ENCODE results near the gene PRUNE2.

PRUNE2 gene

GRCh38 chr9:76658510-76659231, 247.2 kb downstream of the PRUNE2 start:
- no peak overlapping the region for H3K4me3 ChIP-seq (ENCODE audit: low read depth, low read length)
- peak; percentile 62 for TF ChIP-seq CTCF (IDR thresholded peaks at IDR 0.05; ENCODE audit: low read depth, low read length, missing control alignments)
- in situ Hi-C loops (cut with HindIII; ENCODE audit: low sequenced_read_pairs) = no loop called here
- peak; percentile 68 for DNase-seq (ENCODE audit: low read depth)

- in situ Hi-C loops (cut with HindIII; ENCODE audit: low sequenced_read_pairs) = no loop called here
- no peak for DNase-seq (ENCODE audit: low read depth)
- H3K4me3 ChIP-seq (ENCODE audit: low read depth, low read length) = no peak overlapping the region
- no peak for TF ChIP-seq CTCF (IDR thresholded peaks at IDR 0.05; ENCODE audit: low read depth, low read length, missing control alignments)
Observed at GRCh38 chr9:76657265-76657664, 248.6 kb downstream of the PRUNE2 start.

GRCh38 chr9:76655971-76656370, 249.9 kb downstream of the PRUNE2 start:
- TF ChIP-seq CTCF (IDR thresholded peaks at IDR 0.05; ENCODE audit: low read depth, low read length, missing control alignments) = no peak
- in situ Hi-C loops (cut with HindIII; ENCODE audit: low sequenced_read_pairs) = no loop called here
- H3K4me3 ChIP-seq (ENCODE audit: low read depth, low read length) = no peak overlapping the region
- DNase-seq (ENCODE audit: low read depth) = no peak

GRCh38 chr9:76655121-76655541, 250.8 kb downstream of the PRUNE2 start:
- no peak overlapping the region for H3K4me3 ChIP-seq (ENCODE audit: low read depth, low read length)
- no peak for TF ChIP-seq CTCF (IDR thresholded peaks at IDR 0.05; ENCODE audit: low read depth, low read length, missing control alignments)
- DNase-seq (ENCODE audit: low read depth) = no peak
- in situ Hi-C loops (cut with HindIII; ENCODE audit: low sequenced_read_pairs) = no loop called here

- peak; percentile 86 for DNase-seq (ENCODE audit: low read depth)
- H3K4me3 ChIP-seq (ENCODE audit: low read depth, low read length) = no peak overlapping the region
- in situ Hi-C loops (cut with HindIII; ENCODE audit: low sequenced_read_pairs) = no loop called here
- TF ChIP-seq CTCF (IDR thresholded peaks at IDR 0.05; ENCODE audit: low read depth, low read length, missing control alignments) = no peak
Observed at GRCh38 chr9:76654575-76654974, 251.3 kb downstream of the PRUNE2 start.

- in situ Hi-C loops (cut with HindIII; ENCODE audit: low sequenced_read_pairs) = no loop called here
- TF ChIP-seq CTCF (IDR thresholded peaks at IDR 0.05; ENCODE audit: low read depth, low read length, missing control alignments) = no peak
- DNase-seq (ENCODE audit: low read depth) = peak; percentile 48
- H3K4me3 ChIP-seq (ENCODE audit: low read depth, low read length) = no peak overlapping the region
Observed at GRCh38 chr9:76654051-76654461, 251.9 kb downstream of the PRUNE2 start.

Measured in astrocyte of the cerebellum (primary cell).